IMR-90 (cell line): ENCODE results near the gene E2F3. TPM values are rescaled to one million over a fixed set of nuclear protein-coding genes. Genes with fewer than 3 reads are reported as not detected.

ENCODE experiments used
- ATAC-seq: fragments of 200-7000 bp; cut with Tn5 transposase; 2 replicates; pipeline ENCODE4 v1.9.1; 2020; ENCODE audit warnings: low read depth, mild to moderate bottlenecking, moderate library complexity
- BruUV-seq: library from RNA; stranded (reverse); fragments of 400-500 nt; replicated peaks from 2 replicates; lab custom pipeline; 2021; lab: Mats Ljungman, UMichigan
- CTCF ChIA-PET: fragments of 300-600 bp; formaldehyde crosslinking; extraction: SDS; loops from one replicate; lab custom pipeline; 2021; ENCODE audit warnings: antibody characterized with exemption; lab: Yijun Ruan, JAX
- POLR2A ChIA-PET: fragments of 300-600 bp; sonication (Branson Sonifier 250); formaldehyde crosslinking; loops from one replicate; lab custom pipeline; 2022; ENCODE audit warnings: antibody characterized with exemption; ENCODE audit not compliant: unreplicated experiment; lab: Charles Lee
- DNase-seq: peaks from one replicate; pipeline ENCODE4 v3.0.0; 2013
- H2AFZ ChIP-seq: replicated peaks from 2 replicates; pipeline ENCODE3; 2013; ENCODE audit warnings: low read length, mild to moderate bottlenecking; ENCODE audit not compliant: poor library complexity
- H2AK5ac ChIP-seq: 2 replicates; pipeline ENCODE4 v1.6.1; 2013; ENCODE audit warnings: low read depth, low read length, inconsistent platforms
- H2AK9ac ChIP-seq: replicated peaks from 2 replicates; pipeline ENCODE3; 2013; ENCODE audit warnings: mild to moderate bottlenecking, low read depth, low read length, moderate library complexity; ENCODE audit not compliant: poor library complexity
- H2BK120ac ChIP-seq: 2 replicates; pipeline ENCODE4 v1.6.1; 2013; ENCODE audit warnings: low read depth, low read length, inconsistent platforms
- H2BK15ac ChIP-seq: 3 replicates; pipeline ENCODE4 v1.6.1; 2013; ENCODE audit warnings: low read depth, low read length, inconsistent platforms
- H2BK20ac ChIP-seq: 2 replicates; pipeline ENCODE4 v1.6.1; 2013; ENCODE audit warnings: low read depth, mild to moderate bottlenecking, inconsistent platforms, low read length, moderate library complexity
- H2BK5ac ChIP-seq: 2 replicates; pipeline ENCODE4 v1.6.1; 2013; ENCODE audit warnings: mild to moderate bottlenecking, low read depth, low read length, inconsistent platforms; ENCODE audit not compliant: poor library complexity, severe bottlenecking
- H3K14ac ChIP-seq: replicated peaks from 2 replicates; pipeline ENCODE4 v1.6.1; 2013; ENCODE audit warnings: low read depth, low read length, inconsistent platforms
- H3K18ac ChIP-seq: 2 replicates; pipeline ENCODE4 v1.6.1; 2013; ENCODE audit warnings: low read depth, low read length, control low read depth
- H3K23ac ChIP-seq: 2 replicates; pipeline ENCODE4 v1.6.1; 2013; ENCODE audit warnings: low read depth, low read length, inconsistent platforms
- H3K27ac ChIP-seq: 2 replicates; pipeline ENCODE4 v1.5.1; 2013; ENCODE audit warnings: mild to moderate bottlenecking, control low read depth, low read length; ENCODE audit not compliant: insufficient read depth
- H3K27me3 ChIP-seq: 2 replicates; pipeline ENCODE4 v1.6.1; 2013; ENCODE audit warnings: low read length; ENCODE audit not compliant: control insufficient read depth, insufficient read depth
- H3K36me3 ChIP-seq: 2 replicates; pipeline ENCODE4 v1.6.1; 2013; ENCODE audit warnings: low read length, mixed read lengths; ENCODE audit not compliant: control insufficient read depth, insufficient read depth
- H3K4ac ChIP-seq: 2 replicates; pipeline ENCODE4 v1.6.1; 2013; ENCODE audit warnings: low read depth, low read length, inconsistent platforms
- H3K4me1 ChIP-seq: 2 replicates; pipeline ENCODE4 v1.6.1; 2013; ENCODE audit warnings: low read length, mixed read lengths; ENCODE audit not compliant: control insufficient read depth, insufficient read depth
- H3K4me2 ChIP-seq: 2 replicates; pipeline ENCODE4 v1.6.1; 2013; ENCODE audit warnings: low read depth, mild to moderate bottlenecking, control low read depth, low read length, moderate library complexity
- H3K4me3 ChIP-seq: 2 replicates; pipeline ENCODE4 v1.5.1; 2013; ENCODE audit warnings: low read depth, mild to moderate bottlenecking, control low read depth, low read length, moderate library complexity; ENCODE audit not compliant: insufficient read depth
- H3K56ac ChIP-seq: 2 replicates; pipeline ENCODE4 v1.6.1; 2013; ENCODE audit warnings: low read length, inconsistent platforms; ENCODE audit not compliant: insufficient read depth; ENCODE audit errors: extremely low read depth
- H3K79me1 ChIP-seq, 2 experiments: 2 replicates each; pipeline ENCODE4 v1.6.1; 2013; ENCODE audit warnings: low read length in 2 of 2, inconsistent platforms in 1 of 2, low read depth in 1 of 2
- H3K9ac ChIP-seq: 2 replicates; pipeline ENCODE4 v1.6.1; 2013; ENCODE audit warnings: low read depth, low read length, control low read depth
- H3K9me1 ChIP-seq: 2 replicates; pipeline ENCODE4 v1.6.1; 2013; ENCODE audit warnings: low read length, inconsistent platforms; ENCODE audit not compliant: insufficient read depth
- H3K9me3 ChIP-seq: 2 replicates; pipeline ENCODE4 v1.6.1; 2013; ENCODE audit warnings: low read length; ENCODE audit not compliant: control insufficient read depth, insufficient read depth
- H4K20me1 ChIP-seq: 2 replicates; pipeline ENCODE4 v1.6.1; 2013; ENCODE audit warnings: low read length, inconsistent platforms; ENCODE audit not compliant: insufficient read depth
- H4K5ac ChIP-seq: 2 replicates; pipeline ENCODE4 v1.6.1; 2013; ENCODE audit warnings: mild to moderate bottlenecking, low read depth, low read length, control low read depth
- H4K8ac ChIP-seq, 2 experiments: 2 replicates each; pipeline ENCODE4 v1.6.1; 2013; ENCODE audit warnings: low read depth in 2 of 2, low read length in 2 of 2, control low read depth in 1 of 2, inconsistent platforms in 1 of 2
- H4K91ac ChIP-seq: 2 replicates; pipeline ENCODE4 v1.6.1; 2013; ENCODE audit warnings: low read depth, low read length, inconsistent platforms; ENCODE audit not compliant: insufficient read depth
- CEBPB ChIP-seq: IDR thresholded peaks from 2 replicates; pipeline ENCODE4 v1.6.1; 2012; ENCODE audit warnings: low read depth, low read length, improper control_type of control experiment
- CHD1 ChIP-seq: IDR thresholded peaks from 2 replicates; pipeline ENCODE4 v1.6.1; 2012; ENCODE audit warnings: low read depth, low read length, improper control_type of control experiment
- CTCF ChIP-seq: conservative IDR thresholded peaks from 2 replicates; pipeline ENCODE4 v1.5.1; 2012; ENCODE audit warnings: mild to moderate bottlenecking, low read depth, low read length, improper control_type of control experiment
- MAFK ChIP-seq: IDR thresholded peaks from 2 replicates; pipeline ENCODE4 v1.6.1; 2012; ENCODE audit warnings: low read depth, low read length, improper control_type of control experiment
- MXI1 ChIP-seq: IDR thresholded peaks from 2 replicates; pipeline ENCODE4 v1.6.1; 2012; ENCODE audit warnings: low read depth, mild to moderate bottlenecking, low read length, moderate library complexity, borderline replicate concordance
- RAD21 ChIP-seq: IDR thresholded peaks from 2 replicates; pipeline ENCODE4 v1.6.1; 2012; ENCODE audit warnings: low read length, improper control_type of control experiment
- RCOR1 ChIP-seq: IDR thresholded peaks from 2 replicates; pipeline ENCODE4 v1.6.1; 2012; ENCODE audit warnings: mild to moderate bottlenecking, low read length, improper control_type of control experiment; ENCODE audit not compliant: insufficient replicate concordance
- RFX5 ChIP-seq: IDR thresholded peaks from 2 replicates; pipeline ENCODE4 v1.8.0; 2012; ENCODE audit warnings: low read depth, mild to moderate bottlenecking, low read length, moderate library complexity
- SMC3 ChIP-seq: fragments of 150-350 bp; IDR thresholded peaks from 2 replicates; pipeline ENCODE4 v1.6.1; 2016; ENCODE audit warnings: low read depth, mild to moderate bottlenecking, antibody characterized with exemption, low read length, moderate library complexity
- WGBS, 2 experiments: methylation state at CpG; one replicate each; pipeline versions ENCODE4 v1.1.5 to v1.1.7; 2013; ENCODE audit warnings: missing lambda C conversion rate in 2 of 2; ENCODE audit not compliant: insufficient read length in 1 of 2; ENCODE audit errors: extremely low coverage in 2 of 2; 5-methylcytosine and 5-hydroxymethylcytosine counted together
- dilution Hi-C: fragments of 300-500 bp; cut with HindIII; formaldehyde crosslinking; loops from one replicate; pipeline ENCODE4 v1.14.3; 2018; ENCODE audit warnings: low sequenced_read_pairs; ENCODE audit not compliant: unreplicated experiment
- in situ Hi-C: fragments of 300-500 bp; cut with MboI; formaldehyde crosslinking; loops from 3 replicates; pipeline ENCODE4 v1.14.3; 2019; ENCODE audit warnings: low sequenced_read_pairs, inconsistent platforms, mixed read lengths
- intact Hi-C: fragments of 100-400 bp; cut with micrococcal nuclease; formaldehyde crosslinking; loops from 2 replicates; pipeline ENCODE4 v1.10.0; 2022
- polyA plus RNA-seq, 3 experiments: library from polyadenylated mRNA; depleted of rRNA; stranded (reverse); fragments of >200 nt; gene quantifications; 2 replicates each; pipeline ENCODE4 v1.2.3, GENCODE V29; 2012; ENCODE audit warnings: low replicate concordance in 1 of 3
- total RNA-seq: library from RNA; depleted of rRNA; stranded (reverse); fragments of >200 nt; gene quantifications from 2 replicates; pipeline ENCODE4 v1.2.3, GENCODE V29; 2012

E2F3 gene
- total and polyA plus RNA-seq, 2 of the 4 experiments (the other 2 are of a cell fraction) = 2.3 to 8.2 TPM

- Histone ChIP-seq H3K27me3 (peaks cover 2% of the 10 kb centered on the region; the same call in 1 of the 2 replicates), H3K9me3 (peaks cover 2% of the 10 kb centered on the region; the same call in 1 of the 2 replicates), H3K56ac (no peak overlapping the region), H3K36me3 (no peaks in the 10 kb centered on the region), H3K9ac (no peak overlapping the region), H3K23ac (no peak overlapping the region), H2AK9ac (peak overlapping the region; percentile 23), H3K27ac (no peak overlapping the region), H3K4ac (no peak overlapping the region), H3K4me1 (no peaks in the 10 kb centered on the region), H3K4me3 (no peak overlapping the region), H4K91ac (no peak overlapping the region), H2BK120ac (no peak overlapping the region), H3K18ac (no peak overlapping the region), H4K20me1 (no peaks in the 10 kb centered on the region), H2AFZ (no peak overlapping the region), H3K79me1 (no peaks in the 10 kb centered on the region), H2BK15ac (no peak overlapping the region), H3K14ac (no peak overlapping the region), H4K8ac (no peak overlapping the region), H4K5ac (no peak overlapping the region), H2BK20ac (no peak overlapping the region; the same call in 1 of the 2 replicates), H3K9me1 (no peaks in the 10 kb centered on the region), H2AK5ac (0 out of 2 replicates have a peak overlapping the region, but pooled peaks have one; percentile 16), H2BK5ac (no peak overlapping the region), H3K4me2 (no peak overlapping the region)
- BruUV-seq = no TSS peak
- 80% methylated on average over 1 of the region's 6 CpGs; no CpG with 5 or more reads in 1 of the 2 experiments for WGBS, 2 experiments
- ChIA-PET CTCF (no interaction called here), POLR2A (no interaction called here)
- in situ Hi-C loops = no loop called here
- dilution Hi-C loops = no loop called here
- DNase-seq = no peak
- no peak for ATAC-seq
- intact Hi-C loops = no loop called here
- TF ChIP-seq CTCF (no peak), RCOR1 (no peak), CHD1 (no peak), CEBPB (no peak), MXI1 (no peak), RAD21 (no peak), SMC3 (no peak), MAFK (no peak), RFX5 (no peak)
Measured at GRCh38 chr6:20360471-20361119, 41.1 kb upstream of the E2F3 start.
